ENCODE measurements around the gene KRTAP6-2. TPM values are rescaled to one million over a fixed set of nuclear protein-coding genes. Genes with fewer than 3 reads are reported as not detected.

KRTAP6-2 gene, protein sequence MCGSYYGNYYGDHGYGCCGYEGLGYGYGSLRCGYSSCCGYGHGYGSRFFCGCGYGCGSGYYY
- total RNA-seq: not detected in 2 replicates

DNA sequence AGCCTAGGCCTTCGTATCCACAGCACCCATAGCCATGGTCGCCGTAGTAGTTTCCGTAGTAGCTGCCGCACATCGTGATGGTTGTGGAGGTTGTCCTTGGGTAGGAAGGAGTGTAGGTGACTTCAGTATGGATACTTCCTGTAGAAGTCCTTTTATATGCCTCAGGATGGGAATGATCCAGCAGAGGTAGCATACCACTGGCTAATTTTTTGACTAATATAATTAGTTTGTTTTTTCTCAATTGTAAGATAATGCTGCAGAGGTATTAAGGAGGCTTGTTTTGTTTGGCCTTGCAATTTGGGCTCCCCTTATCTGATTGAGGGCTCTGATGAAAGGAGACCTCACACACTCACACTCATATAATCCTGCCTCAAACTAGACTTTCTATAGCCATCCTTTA, at the start of gene KRTAP6-2:
KRTAP6-2 (minus strand) TSS at position 101 of the 400 bp plus-strand sequence; CDS start at position 73, 28 bp downstream.

DNA sequence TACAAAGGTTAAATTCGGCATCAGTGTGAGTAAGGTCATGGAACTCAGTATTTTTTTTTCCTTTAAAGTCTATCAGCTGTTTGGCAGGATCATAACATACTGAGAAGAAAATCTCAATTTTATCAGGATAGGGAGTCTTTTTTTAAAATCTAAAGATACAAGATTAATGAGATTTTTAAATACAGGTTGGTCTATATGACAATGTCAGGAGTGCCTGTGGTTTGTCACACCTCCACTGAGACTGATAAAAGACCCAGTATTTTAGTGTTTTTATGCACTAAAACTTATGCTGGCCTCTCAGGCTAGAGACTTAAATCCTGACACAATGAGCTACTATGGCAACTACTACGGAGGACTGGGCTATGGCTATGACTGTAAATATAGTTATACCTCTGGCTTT, 43.9 kb upstream of the KRTAP6-2 start, which contains the start of gene KRTAP20-3:
KRTAP20-3 (plus strand) TSS at position 301 of the 400 bp plus-strand sequence.

DNA sequence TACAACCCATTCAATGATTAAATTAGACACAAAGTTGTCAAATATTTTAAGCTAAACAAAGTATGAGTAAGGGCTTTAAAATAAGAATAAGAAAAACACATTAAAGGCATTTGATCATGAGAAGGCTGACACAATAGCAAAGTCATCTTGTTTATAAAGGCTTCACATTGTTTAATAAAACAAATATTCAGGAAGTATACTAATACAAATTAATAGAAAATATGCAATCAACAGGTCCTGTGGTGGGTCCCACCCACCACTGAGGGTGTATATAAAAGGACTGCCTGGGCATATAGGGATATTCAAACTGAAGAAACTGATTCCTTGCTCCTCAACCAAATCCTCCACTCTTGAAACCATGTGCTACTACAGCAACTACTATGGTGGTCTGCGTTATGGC, 36.2 kb upstream of the KRTAP6-2 start, which contains the start of gene KRTAP20-2:
KRTAP20-2 (plus strand) TSS at position 301 of the 400 bp plus-strand sequence; CDS start at position 359, 58 bp downstream.

DNA sequence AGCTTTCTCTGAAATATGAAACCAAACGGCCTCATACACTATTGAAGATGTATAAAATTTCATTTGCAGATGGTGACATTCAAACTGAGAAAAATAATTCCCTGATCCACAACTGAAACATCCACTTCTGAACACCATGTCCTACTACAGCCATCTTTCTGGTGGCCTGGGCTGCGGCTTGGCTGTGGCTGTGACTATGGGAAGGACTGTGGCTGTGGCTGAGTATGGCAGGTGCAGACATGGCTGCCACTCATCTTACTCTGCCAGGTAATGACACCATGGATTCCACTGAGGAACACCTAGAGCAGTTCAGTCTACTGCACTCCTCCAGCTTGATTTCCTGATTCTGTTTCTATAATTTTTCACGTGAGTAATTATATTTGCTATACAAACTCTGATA, 21.8 kb upstream of the KRTAP6-2 start, which contains the start of gene KRTAP20-4:
KRTAP20-4 (plus strand) TSS at position 106 of the 400 bp plus-strand sequence.

DNA sequence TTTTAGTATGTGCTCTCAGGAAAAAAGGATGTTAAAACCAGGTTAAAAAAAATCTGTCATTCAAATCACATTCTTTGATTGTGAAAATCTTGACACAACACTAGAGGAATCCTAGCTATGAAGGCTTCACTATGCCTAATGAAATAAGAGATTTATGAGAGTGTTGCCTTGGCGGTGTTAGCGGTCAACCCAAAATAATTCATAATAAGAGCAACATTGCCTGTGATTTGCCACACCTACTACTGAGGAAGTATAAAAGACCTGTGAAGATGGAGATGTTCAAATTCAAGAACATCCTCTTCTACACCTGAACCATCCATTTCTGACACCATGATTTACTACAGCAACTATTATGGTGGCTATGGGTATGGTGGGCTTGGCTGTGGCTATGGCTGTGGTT, 17.4 kb upstream of the KRTAP6-2 start, which contains the start of gene KRTAP20-1:
KRTAP20-1 (plus strand) TSS at position 301 of the 400 bp plus-strand sequence; CDS start at position 331, 30 bp downstream.

DNA sequence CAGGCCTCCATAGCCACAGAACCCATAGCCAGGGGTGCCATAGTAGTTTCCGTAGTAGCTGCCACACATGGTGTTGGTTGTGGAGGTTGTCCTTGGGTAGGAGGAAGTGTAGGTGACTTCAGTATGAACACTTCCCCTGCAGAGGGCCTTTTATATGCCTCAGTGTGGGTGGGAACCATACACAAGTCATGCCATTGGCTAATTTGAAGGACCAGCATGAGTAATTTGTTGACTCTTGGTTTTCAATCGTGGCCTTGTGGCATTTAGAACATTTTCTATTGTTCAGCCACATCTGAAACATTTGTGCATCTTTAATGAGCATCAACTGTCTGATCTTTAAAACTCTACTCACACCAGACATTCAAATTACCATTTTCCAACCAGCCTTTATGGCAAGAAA, 15.1 kb upstream of the KRTAP6-2 start, which contains the start of gene KRTAP6-1:
KRTAP6-1 (minus strand) TSS at position 95 of the 400 bp plus-strand sequence; CDS start at position 69, 26 bp downstream.

DNA sequence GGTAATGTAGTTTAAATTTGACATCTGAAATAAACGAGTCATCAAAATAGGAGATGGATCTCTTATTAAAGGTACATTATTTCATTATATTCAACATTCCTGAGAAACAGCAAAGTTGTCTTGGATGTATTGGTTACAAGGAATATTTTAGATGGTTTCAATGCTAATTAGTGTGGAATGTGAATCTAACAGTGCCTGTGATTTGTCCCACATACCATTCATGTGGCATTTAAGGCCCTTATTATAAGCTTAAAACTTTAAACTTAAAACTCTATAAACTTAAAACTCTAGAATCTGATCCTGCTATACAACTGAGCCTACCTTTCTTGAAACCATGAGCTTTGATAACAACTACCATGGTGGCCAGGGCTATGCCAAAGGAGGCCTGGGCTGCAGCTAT, 2.1 kb upstream of the KRTAP6-2 start, which contains the start of gene KRTAP22-1:
KRTAP22-1 (plus strand) TSS at position 301 of the 400 bp plus-strand sequence.

DNA sequence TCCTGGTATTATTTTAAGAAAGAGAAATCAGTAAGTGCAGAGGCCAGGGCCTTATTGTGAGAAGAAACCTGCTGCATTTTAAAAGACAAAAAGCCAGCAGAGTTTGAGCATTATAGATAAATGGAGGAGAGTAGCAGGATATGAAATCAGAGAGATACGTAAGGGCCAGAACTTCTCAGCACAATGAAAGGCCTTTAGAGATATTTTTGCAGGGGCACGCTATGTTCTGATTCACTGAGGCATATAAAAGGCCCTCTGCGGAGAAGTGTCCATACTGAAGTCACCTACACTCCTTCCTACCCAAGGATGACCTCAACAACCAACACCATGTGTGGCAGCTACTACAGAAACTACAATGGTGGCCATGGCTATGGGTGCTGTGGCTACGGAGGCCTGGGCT, 6.6 kb downstream of the KRTAP6-2 start, which contains the start of gene KRTAP6-3:
KRTAP6-3 (plus strand) TSS at position 301 of the 400 bp plus-strand sequence; CDS start at position 307, 6 bp downstream.

DNA sequence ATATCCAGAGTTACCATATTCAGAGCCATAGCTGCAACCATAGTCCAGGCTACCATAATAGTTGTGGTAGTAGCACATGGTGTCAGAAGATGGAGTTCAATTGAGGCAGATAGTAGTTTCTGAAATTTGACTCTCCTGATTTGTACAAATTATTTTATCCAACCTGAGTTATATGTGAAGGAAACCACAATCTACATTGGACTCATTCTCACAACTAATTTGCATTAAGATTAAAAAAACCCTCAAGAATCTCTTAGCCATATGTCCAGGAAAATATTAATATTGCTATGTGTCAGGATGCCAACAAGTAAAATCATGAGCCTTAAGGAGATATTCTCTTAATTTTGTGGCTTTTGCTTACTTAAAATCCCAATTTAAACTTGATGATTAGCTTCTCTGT, 8.4 kb downstream of the KRTAP6-2 start, which contains the start of gene KRTAP22-2:
KRTAP22-2 (minus strand) TSS at position 101 of the 400 bp plus-strand sequence.

DNA sequence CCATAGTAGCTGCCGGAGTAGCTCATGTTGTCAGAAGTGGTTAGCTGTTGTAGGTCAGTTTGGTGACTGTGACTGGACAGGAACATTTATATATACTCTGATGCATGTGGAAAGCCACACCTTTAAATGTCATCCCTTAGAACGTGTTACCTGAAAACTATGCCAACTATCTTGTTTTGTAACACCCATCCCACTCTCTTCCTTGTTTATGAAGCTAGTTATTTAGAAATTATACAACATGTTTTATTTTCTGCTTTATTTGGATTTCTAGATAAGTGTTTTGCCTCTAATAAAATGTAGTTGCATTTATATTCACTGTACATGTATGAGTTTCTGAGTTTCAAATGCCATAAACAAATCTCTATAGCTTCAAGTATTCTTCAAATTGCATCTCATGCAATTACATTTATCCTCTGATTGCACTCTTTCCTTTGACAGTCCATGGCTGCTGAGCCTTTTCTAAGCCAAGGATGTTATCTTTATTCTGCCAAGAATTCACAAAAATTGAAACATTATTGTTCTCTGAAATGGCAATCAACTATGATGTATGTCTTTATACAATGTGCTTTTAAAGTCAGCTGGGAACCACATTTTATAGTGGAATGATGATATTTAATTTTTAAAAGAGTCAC, 37.3 kb downstream of the KRTAP6-2 start, which contains the start of gene KRTAP19-7:
KRTAP19-7 (minus strand) TSS at position 51 of the 632 bp plus-strand sequence; CDS start at position 26, 25 bp downstream.

Other genes starting within 250 kb of the KRTAP6-2 start
- gene KRTAP13-2, start 226.6 kb downstream of the KRTAP6-2 start, total RNA-seq: not detected in 2 replicates
- gene KRTAP13-1, start 202.9 kb downstream of the KRTAP6-2 start, total RNA-seq: not detected in 2 replicates
- not detected in 2 replicates for gene KRTAP13-3, start 173.0 kb downstream of the KRTAP6-2 start, total RNA-seq
- not detected in 2 replicates for gene KRTAP13-4, start 168.7 kb downstream of the KRTAP6-2 start, total RNA-seq
- gene KRTAP15-1, start 158.6 kb downstream of the KRTAP6-2 start, total RNA-seq: not detected in 2 replicates
- gene KRTAP19-1, start 118.5 kb downstream of the KRTAP6-2 start, total RNA-seq: not detected in 2 replicates
- gene KRTAP19-2, start 111.5 kb downstream of the KRTAP6-2 start, total RNA-seq: not detected in 2 replicates
- gene KRTAP19-3, start 106.9 kb downstream of the KRTAP6-2 start, total RNA-seq: not detected in 2 replicates
- gene KRTAP19-4, start 101.7 kb downstream of the KRTAP6-2 start, total RNA-seq: not detected in 2 replicates
- not detected in 2 replicates for gene KRTAP19-5, start 96.8 kb downstream of the KRTAP6-2 start, total RNA-seq
- not detected in 2 replicates for gene KRTAP19-6, start 57.0 kb downstream of the KRTAP6-2 start, total RNA-seq
- not detected in 2 replicates for gene KRTAP19-7, start 37.6 kb downstream of the KRTAP6-2 start, total RNA-seq
- not detected in 2 replicates for gene KRTAP22-2, start 8.5 kb downstream of the KRTAP6-2 start, total RNA-seq
- gene KRTAP6-3, start 6.5 kb downstream of the KRTAP6-2 start, total RNA-seq: not detected in 2 replicates
- gene KRTAP22-1, start 2.2 kb upstream of the KRTAP6-2 start, total RNA-seq: not detected in 2 replicates
- gene KRTAP6-1, start 15.0 kb upstream of the KRTAP6-2 start, total RNA-seq: not detected in 2 replicates
- not detected in 2 replicates for gene KRTAP20-1, start 17.5 kb upstream of the KRTAP6-2 start, total RNA-seq
- gene KRTAP20-4, start 21.7 kb upstream of the KRTAP6-2 start, total RNA-seq: not detected in 2 replicates
- gene KRTAP20-2, start 36.3 kb upstream of the KRTAP6-2 start, total RNA-seq: not detected in 2 replicates
- not detected in 2 replicates for gene KRTAP20-3, start 44.0 kb upstream of the KRTAP6-2 start, total RNA-seq
- gene KRTAP21-3, start 119.9 kb upstream of the KRTAP6-2 start, total RNA-seq: not detected in 2 replicates
- gene KRTAP21-2, start 148.4 kb upstream of the KRTAP6-2 start, total RNA-seq: not detected in 2 replicates
- not detected in 2 replicates for gene KRTAP21-1, start 156.5 kb upstream of the KRTAP6-2 start, total RNA-seq
- gene KRTAP8-1, start 214.4 kb upstream of the KRTAP6-2 start, total RNA-seq: not detected in 2 replicates
- gene KRTAP7-1, start 230.9 kb upstream of the KRTAP6-2 start, total RNA-seq: not detected in 2 replicates

All from airway epithelial cell (primary cell).